Stimulated activated CD8-positive, alpha-beta memory T cell treated with anti-CD3 and anti-CD28 coated beads, Interleukin-7, amount 100 ng/mL, for 4 hours (primary cell): ENCODE data around the gene PCBP3.

Source experiments
- DNase-seq, 2 donors: peaks; one replicate each; pipeline ENCODE4 v3.0.0-alpha.2; 2020; ENCODE audit warnings: low read depth in 2 of 2

Gene PCBP3

DNA sequence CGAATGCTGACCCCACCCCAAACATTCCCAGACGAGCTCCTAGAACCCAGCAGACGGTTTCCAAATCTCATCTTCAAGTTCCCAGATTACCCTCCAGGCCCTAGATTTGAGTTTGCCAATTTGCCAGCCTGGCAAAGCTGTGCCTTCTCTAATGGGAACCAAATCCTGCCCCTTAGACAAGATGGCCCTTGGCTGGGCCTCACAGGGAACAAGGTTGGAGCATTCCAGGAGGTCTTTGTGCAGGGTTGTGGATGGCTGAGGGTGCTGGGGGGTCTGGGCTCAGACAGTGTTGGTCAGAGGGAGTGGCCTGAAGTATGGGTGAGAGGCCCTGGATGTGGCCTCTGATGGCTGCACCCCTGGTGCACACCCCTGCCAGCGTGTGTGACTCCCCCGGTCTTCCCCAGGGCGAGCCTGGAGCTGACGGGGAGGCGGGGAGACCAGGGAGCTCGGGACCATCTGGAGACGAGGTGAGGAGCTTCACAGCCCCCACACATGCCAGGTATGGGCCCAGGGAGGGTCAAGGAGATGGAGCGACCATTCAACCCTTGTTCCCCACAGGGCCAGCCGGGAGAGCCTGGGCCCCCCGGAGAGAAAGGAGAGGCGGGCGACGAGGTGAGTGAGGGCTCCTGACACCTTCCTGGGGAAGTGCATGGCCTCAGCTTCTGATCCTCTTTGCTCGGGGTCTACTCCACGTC, 348.2 kb downstream of the PCBP3 start:
- no peak for DNase-seq
